Astrocyte of the cerebellum (primary cell): Measurements from ENCODE around the gene STKLD1.

Source experiments
- DNase-seq: peaks from one replicate; pipeline ENCODE4 v3.0.0-alpha.2; 2011; ENCODE audit warnings: low read depth
- H3K4me3 ChIP-seq: 2 replicates; pipeline ENCODE4 v1.5.1; 2011; ENCODE audit warnings: mild to moderate bottlenecking, low read depth, low read length, moderate library complexity
- CTCF ChIP-seq: IDR thresholded peaks from 2 replicates; pipeline ENCODE4 v1.5.1; 2012; ENCODE audit warnings: low read length, low read depth, moderate library complexity, mild to moderate bottlenecking; ENCODE audit errors: missing control alignments
- in situ Hi-C: cut with HindIII; loops from 2 replicates; pipeline ENCODE4 v1.10.0; 2017; ENCODE audit warnings: low sequenced_read_pairs

Gene STKLD1

GRCh38 chr9:133400292-133400691 lies 24.1 kb downstream of the STKLD1 start:
- DNase-seq: no peak
- H3K4me3 ChIP-seq: no peak overlapping the region
- no peak for TF ChIP-seq CTCF
- in situ Hi-C loops: no loop called here

GRCh38 chr9:133401588-133401987 lies 25.4 kb downstream of the STKLD1 start:
- DNase-seq: no peak
- in situ Hi-C loops: no loop called here
- TF ChIP-seq CTCF: no peak
- no peak overlapping the region for H3K4me3 ChIP-seq

GRCh38 chr9:133402689-133403088 lies 26.5 kb downstream of the STKLD1 start:
- in situ Hi-C loops: no loop called here
- no peak for DNase-seq
- no peak for TF ChIP-seq CTCF
- no peak overlapping the region for H3K4me3 ChIP-seq

- peak; percentile 53 for TF ChIP-seq CTCF
- no peak overlapping the region for H3K4me3 ChIP-seq
- in situ Hi-C loops: no loop called here
- no peak for DNase-seq
Measured at GRCh38 chr9:133403766-133404453, 27.7 kb downstream of the STKLD1 start.

- TF ChIP-seq CTCF: no peak
- DNase-seq: no peak
- in situ Hi-C loops: no loop called here
- H3K4me3 ChIP-seq: no peak overlapping the region
Measured at GRCh38 chr9:133404454-133405002, 28.4 kb downstream of the STKLD1 start.

GRCh38 chr9:133405508-133406438 lies 29.6 kb downstream of the STKLD1 start:
- no peak for DNase-seq
- H3K4me3 ChIP-seq: no peak overlapping the region
- TF ChIP-seq CTCF: no peak
- in situ Hi-C loops: no loop called here
